ENCODE data around the gene GNG2.

The GNG2 gene

GRCh38 chr14:51856792-51857296 lies 3.6 kb upstream of the GNG2 start:
- no peak for DNase-seq (ENCODE audit: low spot score)

DNA sequence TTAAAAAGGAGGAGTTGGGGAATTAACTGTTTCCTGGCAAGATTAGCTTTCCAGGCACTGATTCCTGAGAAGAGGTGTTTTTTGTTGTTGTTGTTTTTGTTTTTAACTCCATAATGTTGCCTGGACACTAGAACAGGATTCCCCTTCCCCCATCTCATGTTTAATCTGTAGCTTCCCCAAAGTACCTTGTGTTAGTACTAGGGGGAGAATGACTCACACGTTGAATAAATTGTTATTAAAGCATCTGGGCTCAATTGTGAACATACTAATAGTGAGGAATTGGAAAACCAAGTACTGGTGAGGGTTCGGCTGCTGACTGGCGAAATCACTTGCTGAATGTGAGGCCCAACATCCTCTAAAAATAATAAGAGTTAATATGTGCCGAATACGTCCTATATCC lies 1.3 kb upstream of the GNG2 start:
- no peak for DNase-seq (ENCODE audit: low spot score)

GRCh38 chr14:51860825-51861499 lies 550 bp downstream of the GNG2 start:
- DNase-seq (ENCODE audit: low spot score), result peak; percentile 3

DNA sequence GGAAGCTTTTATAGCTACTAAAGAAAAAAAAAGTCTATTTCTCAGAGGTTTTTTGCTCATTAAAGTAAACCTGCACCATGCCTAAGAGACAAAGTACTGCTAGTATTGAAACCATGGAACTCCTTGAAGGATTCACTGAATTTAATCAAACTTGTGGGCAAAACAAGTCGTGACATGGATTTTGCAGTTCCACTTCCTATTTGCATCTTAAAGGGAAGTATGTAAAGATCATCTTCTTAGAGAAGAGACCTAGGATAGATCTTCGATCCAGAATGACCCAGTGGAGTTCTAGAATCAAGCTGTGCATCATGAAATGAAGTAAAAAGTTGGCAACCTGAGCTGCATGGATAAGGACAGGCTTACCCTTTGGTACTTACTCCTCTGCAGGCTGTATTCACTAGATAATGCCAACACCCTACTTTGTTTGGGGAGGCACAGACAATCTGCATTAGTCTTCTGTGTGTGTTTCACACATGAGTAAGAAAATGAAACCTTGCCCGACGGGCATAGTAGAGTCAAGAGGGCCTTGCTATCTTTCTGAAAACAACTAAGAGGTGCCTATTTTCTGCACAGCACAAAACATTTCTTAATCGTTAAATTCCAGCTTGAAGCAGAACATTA lies 1.9 kb downstream of the GNG2 start:
- no peak for DNase-seq (ENCODE audit: low spot score)

GRCh38 chr14:51862860-51863259 lies 2.4 kb downstream of the GNG2 start:
- DNase-seq (ENCODE audit: low spot score), result no peak

DNA sequence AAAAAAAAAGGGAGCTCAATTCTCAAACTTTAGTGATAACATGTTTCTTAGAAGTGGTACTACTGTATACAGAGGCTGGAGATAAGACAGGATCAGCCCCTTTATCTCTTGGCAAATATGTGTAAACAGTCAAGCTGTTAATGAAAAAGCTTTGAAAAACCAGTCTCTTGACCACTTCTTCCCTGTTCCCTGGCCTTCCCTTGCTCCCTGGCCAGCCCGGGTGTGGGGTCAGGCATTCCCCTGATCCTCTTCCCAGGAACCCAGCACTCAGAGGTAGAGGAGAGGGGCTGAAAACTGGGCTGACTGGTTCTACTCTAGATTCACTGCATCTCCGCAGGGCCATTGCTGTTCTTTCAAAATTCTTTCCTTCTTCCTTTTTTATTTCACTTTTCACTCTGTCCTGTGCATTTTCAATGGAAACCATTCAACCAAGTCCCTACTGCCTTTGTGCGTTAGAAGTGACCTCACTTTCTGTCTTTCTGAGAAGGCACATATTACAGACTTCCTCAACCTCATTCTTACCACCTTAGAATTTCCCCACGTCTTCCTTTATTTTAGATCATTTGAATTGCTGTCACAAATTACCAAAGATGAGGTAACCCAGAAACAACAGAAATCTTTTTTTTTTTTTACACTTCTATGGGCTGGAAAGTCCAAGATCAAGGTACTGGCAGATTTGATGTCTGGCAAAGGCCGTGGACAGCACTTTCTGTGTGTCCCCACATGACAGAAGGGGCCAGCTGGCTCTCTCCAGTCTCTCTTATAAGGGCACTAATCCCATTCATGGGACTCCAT lies 5.7 kb downstream of the GNG2 start:
- DNase-seq (ENCODE audit: low spot score), result no peak

GRCh38 chr14:51867741-51868140 lies 7.3 kb downstream of the GNG2 start:
- DNase-seq (ENCODE audit: low spot score), result no peak

GRCh38 chr14:51868405-51868804 lies 8.0 kb downstream of the GNG2 start:
- no peak for DNase-seq (ENCODE audit: low spot score)

GRCh38 chr14:51869411-51870100 lies 9.1 kb downstream of the GNG2 start:
- no peak for DNase-seq (ENCODE audit: low spot score)

DNA sequence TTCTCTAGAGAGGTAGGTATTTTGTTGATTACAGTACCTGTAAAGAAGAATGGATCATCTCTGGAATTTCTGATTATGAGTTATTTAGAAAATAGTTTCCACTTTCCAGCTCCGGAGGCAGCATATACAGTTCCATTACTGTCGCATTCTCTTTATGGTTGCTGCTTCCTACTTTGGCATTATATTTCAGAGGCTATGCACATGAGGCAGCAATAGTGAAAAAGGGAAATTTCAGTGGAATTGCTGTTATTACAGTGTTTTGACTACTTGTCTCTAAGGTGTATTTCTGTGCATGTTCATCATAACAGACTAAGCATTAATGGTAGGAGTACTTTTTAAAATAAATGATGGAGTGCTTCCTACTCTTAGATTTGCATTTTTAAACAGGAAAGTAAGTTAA lies 10.2 kb downstream of the GNG2 start:
- DNase-seq (ENCODE audit: low spot score), result no peak

- DNase-seq (ENCODE audit: low spot score), result no peak
Observed at GRCh38 chr14:51871846-51872245, 11.4 kb downstream of the GNG2 start.

DNA sequence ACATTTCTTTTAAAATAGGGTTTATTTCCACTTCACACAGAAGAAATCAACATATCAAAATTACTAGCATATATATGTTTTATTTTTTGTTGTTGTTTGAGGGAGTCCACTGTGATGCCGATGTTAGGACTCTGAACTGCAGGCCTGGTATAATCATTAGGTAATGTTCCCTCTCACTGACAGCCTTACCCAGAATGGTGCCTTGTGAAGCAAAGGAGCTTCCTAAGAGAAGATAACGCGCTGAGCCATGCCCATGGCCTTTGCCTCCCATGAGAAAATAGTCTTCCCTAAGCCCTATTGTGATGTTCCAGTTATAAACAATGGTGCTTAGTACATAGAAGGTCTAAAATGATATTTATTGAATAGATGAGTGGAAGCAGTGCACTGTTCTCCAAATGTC lies 12.0 kb downstream of the GNG2 start:
- no peak for DNase-seq (ENCODE audit: low spot score)

DNA sequence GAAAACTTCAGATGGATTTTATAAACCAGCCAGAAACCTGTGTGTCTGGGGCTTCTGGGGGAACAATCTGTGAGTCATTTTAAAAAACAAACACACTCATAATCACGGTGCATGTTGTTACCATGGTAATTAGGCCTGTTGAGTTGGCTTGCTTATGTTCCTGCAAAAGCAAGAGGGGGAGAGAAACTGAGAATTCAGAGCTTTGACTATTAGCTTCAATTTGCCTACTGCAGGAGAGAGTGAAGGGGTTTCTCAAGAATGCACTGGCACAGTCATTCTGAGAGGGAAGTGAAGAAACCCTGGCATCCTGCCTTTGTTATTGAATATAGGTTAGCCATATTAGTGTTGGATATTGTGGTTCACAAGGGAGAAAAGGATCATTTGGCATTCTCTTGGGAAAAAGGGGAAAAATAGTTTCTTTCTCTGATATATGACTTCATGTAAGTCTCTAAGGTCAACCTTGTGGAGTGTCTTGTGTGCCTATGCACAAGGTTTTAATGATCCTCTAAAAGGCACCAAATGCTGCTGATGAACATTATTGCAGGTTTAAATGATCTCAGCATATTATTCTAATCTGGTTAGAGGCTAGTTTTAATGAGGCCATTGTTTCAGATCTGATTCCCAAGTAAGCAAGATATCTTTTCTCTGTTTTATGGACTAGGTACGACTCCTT lies 12.9 kb downstream of the GNG2 start:
- DNase-seq (ENCODE audit: low spot score), result no peak

DNA sequence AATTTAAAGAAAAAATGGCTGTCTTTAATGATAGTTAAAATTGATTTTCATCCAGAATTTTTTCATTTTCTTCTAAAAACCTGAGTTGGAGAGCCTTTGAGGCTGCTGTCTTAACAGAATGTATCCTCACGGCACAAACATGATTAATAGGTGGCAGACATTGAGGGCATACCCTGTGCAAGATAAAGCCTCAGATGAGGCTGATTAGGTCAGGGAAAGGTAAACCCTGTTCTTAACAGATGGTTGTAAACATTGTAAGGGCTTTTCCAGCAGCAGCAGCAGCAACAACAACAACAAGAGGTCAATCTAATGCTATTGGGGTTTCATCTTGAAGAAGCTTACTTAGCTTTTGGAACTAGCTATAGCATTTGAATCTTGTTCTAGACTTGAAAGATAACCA lies 17.4 kb downstream of the GNG2 start:
- DNase-seq (ENCODE audit: low spot score), result no peak

DNA sequence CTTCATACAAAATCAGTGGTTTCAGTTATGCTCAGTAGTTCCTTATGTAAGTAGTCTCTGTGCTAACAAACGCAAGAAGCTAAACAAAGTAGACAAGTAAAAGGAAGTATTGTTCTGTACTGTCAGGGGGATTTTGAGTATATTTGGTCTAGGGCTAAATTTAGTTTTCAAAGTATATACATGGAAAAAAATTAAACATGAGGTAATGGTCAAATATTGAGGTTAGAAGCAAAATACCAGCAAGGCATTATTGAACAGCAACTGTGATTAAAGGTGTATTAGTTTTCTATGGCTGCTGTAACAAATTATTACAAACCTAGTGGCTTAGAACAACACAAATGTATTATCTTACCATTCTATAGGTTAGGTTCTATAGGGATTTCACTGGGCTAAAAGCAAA lies 18.8 kb downstream of the GNG2 start:
- DNase-seq (ENCODE audit: low spot score), result no peak

DNA sequence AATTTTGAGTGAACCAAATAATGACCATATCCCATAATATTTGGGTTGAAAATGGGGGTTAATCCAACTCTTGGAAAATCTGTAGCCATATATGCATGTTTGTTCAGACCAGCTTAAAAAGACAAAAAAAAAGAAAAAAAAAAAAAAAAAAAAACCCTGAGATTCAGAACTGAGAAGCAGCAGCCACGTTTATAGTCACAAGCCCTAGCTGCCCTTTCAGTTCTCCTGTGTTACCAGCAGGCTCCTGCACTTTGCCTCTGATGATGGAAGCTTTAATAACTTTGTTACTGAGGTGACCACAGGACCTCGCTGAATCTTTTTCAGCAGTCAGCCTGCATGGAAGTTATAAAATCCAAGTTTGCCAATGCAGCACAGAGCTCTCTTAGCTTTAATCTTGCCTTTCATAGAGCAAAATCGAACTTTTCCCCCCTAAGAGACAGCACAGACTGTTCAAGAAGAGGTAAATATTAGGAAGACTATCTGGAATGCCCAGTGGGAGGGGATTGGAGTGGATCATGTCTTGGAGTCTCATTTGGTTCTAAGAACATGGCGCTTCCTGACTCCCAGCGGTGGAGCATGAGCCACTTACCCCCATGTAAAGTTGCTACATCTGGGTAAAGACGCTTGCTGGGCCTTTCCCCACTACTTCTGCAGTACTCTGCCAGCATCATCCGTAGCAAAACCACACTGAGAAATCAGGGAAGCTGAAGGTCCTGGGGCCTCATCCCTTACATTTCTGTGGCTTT lies 20.6 kb downstream of the GNG2 start:
- DNase-seq (ENCODE audit: low spot score), result no peak

GRCh38 chr14:51881636-51882035 lies 21.2 kb downstream of the GNG2 start:
- no peak for DNase-seq (ENCODE audit: low spot score)

- DNase-seq (ENCODE audit: low spot score), result no peak
Observed at GRCh38 chr14:51883232-51883631, 22.8 kb downstream of the GNG2 start.

DNA sequence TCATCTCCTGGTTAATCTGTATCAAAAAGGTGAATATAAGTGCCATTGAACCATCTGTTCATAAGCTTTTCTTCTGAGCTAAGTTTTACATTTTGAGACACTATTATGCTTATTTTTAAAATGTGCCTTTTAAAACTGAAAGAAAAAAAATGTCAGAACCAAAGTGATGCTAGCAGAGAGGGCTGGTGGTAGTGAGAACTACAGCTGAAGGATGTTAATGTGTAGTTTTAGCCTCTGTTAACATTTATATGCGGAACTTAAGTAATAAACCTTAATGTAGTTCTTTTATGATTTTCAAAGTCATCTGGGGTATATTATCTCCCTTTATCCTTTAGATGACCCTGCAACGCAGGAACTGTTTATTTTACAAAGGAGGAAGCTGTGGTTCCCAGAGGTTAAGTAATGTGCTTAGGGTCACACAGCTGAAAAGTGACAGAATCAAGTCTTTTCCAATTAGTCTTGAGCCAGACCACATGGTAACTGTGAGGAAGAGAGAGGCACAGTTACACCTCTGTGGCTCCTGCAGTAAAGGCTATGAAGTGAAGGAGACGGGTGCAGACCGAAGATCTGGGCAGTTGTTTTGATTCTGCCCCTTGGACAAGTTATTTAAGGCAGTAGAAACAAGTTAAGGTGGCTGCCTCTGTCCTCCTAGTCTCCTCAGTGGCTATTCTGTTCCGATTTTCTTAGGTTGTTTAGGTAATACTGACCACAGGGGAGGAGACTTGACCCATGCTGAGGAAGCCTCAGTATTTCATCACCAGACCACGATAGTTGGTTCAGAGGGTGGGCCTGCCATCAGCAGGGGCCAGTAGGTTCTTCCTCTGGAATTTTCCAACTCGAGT lies 23.9 kb downstream of the GNG2 start:
- DNase-seq (ENCODE audit: low spot score), result no peak

- DNase-seq (ENCODE audit: low spot score), result no peak
Observed at GRCh38 chr14:51889851-51890250, 29.4 kb downstream of the GNG2 start.

Measured in SW480 (cell line).